Liver (tissue), 3 donors: ENCODE measurements around the gene KRTAP10-2.

ENCODE experiments used
- ATF3 ChIP-seq: IDR thresholded peaks from 2 replicates; pipeline ENCODE4 v1.6.1; 2016; ENCODE audit warnings: antibody characterized with exemption
- CTCF ChIP-seq: fragments of 150-350 bp; IDR thresholded peaks from 2 replicates; pipeline ENCODE4 v1.5.1; 2017; ENCODE audit warnings: improper control_type of control experiment, low read depth, low read length; ENCODE audit not compliant: missing input control
- FOXA2 ChIP-seq: IDR thresholded peaks from 2 replicates; pipeline ENCODE4 v1.6.1; 2016; ENCODE audit warnings: antibody characterized with exemption
- HNF4A ChIP-seq, 2 donors: conservative IDR thresholded peaks; 2 replicates each; pipeline ENCODE4 v1.6.1; 2016; ENCODE audit warnings: antibody characterized with exemption in 2 of 2, mild to moderate bottlenecking in 2 of 2
- JUND ChIP-seq, 2 donors: IDR thresholded peaks; 2 replicates each; pipeline ENCODE4 v1.6.1; 2016; ENCODE audit warnings: antibody characterized with exemption in 2 of 2
- MAX ChIP-seq: IDR thresholded peaks from 2 replicates; pipeline ENCODE4 v1.6.1; 2016; ENCODE audit warnings: antibody characterized with exemption
- NR2F2 ChIP-seq: IDR thresholded peaks from 2 replicates; pipeline ENCODE4 v1.6.1; 2016; ENCODE audit warnings: antibody characterized with exemption
- SP1 ChIP-seq: IDR thresholded peaks from 2 replicates; pipeline ENCODE4 v1.6.1; 2018; ENCODE audit warnings: antibody characterized with exemption, mild to moderate bottlenecking
- YY1 ChIP-seq: IDR thresholded peaks from 2 replicates; pipeline ENCODE4 v1.6.1; 2016; ENCODE audit warnings: antibody characterized with exemption, mild to moderate bottlenecking
- donor health status: healthy.
- donor health status: healthy.

- TF ChIP-seq MAX (no peak), ATF3 (no peak), HNF4A (conservative IDR thresholded peaks at IDR 0.05) (no peak), SP1 (no peak), CTCF (no peak), YY1 (no peak), JUND (IDR thresholded peaks at IDR 0.05) (no peak), FOXA2 (no peak), NR2F2 (no peak)
Observed at GRCh38 chr21:44519346-44520325, 31.7 kb downstream of the KRTAP10-2 start.
